NCI-H2107 (cell line): ENCODE data around the gene GRAMD1A.

ENCODE experiments used
- DNase-seq: peaks from one replicate; lab custom pipeline; 2025; lab: John Stamatoyannopoulos, UW

Gene GRAMD1A

DNA sequence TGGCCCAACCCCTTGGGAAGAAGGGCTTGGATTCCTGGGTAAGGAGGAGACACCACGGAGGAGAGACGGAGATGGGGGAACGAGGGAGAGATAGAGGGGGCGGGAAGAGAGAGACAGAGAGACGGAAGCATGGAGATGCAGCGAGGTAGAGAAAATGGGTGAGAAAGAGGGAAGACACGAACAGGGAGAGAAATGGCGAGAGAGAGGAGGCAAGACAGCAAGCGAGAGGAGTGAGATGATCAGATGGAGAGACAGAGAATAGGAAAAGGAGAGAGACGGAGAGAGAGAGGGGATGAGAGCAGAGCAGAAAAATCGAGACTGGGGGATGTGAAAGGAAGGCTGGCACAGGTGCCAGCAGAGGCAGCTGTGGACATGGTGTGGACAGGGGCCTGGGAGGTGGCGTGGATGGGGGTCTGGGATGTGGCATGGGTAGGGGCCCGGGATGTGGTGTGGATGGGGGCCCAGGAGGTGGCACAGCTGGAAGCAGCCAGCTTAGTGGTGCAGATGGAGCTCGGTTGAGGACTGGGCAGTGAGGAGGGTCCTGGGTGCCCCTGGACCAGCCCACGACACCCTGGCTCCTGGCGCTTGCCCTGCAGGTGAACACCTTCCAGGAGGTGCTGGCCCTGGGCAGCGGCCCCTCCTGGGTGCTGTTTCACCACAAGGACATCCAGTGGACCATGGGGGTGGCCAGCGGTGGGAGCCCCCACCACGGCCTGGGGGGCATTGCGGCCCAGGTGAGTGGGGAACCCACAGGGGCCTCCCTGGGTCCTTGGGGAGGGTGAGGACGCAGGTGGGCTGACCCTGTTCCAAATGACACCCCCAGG is 75.3 kb downstream of the GRAMD1A start:
- no peak for DNase-seq

- no peak for DNase-seq
These were observed 75.9 kb downstream of the GRAMD1A start for GRCh38 chr19:35076026-35076370.
